ENCODE results near the gene KRT7.
"Not testable (repeated sequence)": the region's sequence is repeated elsewhere in the genome, so short reads cannot be mapped to it uniquely, and the experiment has no call there.

KRT7 gene

DNA sequence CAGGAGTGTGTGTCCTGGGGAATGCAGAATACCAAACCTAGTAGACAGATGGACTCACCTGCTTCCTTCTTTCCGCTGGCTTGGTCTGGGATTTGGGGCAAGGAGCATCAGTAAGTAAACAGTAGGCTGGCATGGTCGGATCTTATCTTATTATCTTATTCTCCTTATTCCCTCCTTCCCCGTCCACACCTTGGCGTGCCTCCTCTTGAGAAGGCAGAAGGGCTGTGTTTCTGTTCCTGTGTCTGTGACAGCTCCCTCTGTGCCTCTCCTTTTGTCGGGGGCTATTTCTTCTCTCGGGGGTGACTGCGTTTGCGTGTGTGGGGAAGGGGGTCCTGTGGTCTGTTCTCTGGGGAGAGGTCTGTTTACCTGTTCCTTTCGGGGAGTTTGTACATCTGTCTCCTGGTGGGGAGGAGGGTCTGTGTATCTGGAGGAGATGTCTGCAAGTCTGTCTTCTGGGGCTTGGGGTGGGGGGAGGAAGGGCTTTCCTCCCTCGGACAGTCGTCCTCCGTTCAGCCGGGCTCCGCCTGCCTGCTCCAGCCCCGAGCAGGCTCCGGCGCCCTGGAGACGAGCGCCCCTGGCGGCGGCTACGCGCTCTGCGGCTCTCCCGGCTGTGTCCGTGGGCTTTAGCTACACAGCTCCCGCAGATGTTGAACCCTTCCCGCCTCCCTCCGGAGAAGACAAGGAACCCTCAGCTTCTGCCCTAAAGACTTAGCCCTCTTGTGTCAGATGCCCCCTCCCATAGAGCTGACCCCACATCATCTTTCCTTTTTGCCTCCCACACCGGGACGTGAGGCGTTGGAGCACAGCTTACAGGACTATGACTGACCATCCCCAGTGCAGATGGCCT, 45.8 kb downstream of the KRT7 start:
- peak; percentile 85 for DNase-seq (ENCODE audit: low read depth, low spot score)

DNA sequence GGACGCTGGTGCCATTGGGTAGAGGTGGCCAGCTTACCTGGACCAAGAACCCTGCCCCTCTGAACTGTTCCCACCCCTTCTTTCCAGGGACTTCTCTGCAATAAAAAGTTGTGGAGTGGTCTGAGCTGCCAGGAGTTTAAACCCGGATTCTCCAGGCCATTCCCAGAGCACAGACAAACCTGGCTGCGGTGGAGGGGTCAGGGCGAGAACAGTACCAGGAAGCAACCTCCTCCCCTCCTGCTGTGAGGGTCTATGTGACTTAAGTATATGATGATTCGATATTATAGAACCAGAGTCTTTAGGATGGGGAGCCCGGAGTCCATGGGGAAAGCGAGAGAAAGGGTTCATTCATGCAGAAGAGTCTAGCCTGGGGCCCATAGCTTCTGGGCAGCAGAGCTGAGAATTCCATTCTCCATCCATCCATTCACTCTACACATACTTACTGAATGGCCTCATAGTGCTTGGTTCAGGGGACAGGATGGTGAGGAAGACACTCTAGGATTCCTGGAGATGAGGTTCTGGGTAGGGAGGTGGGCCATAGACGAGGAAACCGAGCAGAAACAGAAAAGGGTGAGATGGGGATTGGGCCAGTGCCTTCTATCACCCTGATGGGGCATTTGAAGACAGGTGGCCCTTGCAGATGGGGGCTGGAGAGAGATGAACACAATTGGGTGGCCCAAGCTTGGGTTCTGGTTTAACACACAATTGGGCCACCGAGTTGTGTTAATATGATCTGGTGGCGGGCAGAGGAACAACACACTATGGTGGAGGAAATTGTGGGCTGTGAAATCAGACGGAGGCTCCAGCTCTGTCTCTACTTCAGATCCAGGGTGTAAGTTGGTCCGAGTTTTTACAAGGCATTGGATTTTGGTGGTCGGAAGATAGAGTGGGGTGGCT, 46.6 kb downstream of the KRT7 start:
- DNase-seq (ENCODE audit: low read depth, low spot score) = no peak

DNA sequence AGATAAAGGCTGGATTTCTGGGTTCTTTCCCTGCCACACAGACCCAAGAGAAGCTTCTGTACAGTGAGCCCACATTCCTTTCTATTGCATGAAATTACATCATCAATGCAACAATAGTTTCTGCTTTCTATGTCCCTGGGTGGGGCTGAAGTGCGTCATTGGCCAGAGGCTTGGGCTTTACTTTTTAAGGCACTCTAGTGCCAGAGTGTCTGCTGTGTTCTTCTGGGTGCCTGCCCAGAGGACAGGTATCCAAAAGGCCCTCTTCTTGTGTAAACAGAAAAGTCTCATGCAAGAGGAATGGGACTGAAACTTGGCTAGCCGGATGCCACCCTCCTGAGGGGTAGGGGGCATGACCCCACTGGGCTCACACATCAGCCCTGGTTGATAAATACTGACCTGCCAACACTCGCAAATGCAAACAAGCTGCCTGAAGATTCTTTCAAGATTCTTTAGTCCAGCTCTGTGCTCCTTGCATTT, 47.3 kb downstream of the KRT7 start:
- DNase-seq (ENCODE audit: low read depth, low spot score) = no peak

DNA sequence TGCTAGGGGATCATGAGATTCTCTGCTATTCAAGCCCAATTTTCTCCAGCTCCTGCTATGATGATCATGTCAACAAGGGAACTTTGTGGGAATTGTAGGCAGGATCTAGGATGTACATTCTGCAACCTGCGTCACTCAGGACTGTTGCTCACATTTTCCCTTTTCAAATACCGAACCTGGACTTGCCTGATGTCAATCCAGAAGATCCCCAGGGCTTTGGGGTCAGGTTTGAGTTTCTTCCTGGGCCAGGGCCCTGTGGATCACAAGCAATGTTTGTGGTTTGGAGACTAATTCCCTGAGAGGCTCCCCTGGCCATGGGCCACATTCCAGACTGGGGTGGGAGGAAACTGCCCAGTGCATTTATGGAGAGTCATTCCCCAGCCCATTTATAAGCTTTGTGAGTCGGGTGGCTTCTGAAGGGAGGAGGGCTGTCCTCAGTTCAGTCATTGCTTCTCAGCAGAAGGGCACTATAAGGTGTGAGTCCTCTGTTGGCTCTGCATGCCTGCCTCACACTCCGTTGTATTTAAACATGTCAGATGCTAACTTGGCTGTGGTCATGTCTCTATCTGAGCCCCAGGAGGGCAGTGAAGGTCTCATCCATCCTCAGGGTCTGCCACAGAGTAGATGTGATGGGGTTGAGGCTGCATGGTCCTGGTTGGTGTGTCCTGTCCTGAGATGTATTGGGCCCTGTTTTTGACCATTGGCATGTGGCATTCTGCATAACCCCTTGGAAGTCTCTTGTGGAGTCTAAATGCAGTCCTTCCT, 47.9 kb downstream of the KRT7 start:
- DNase-seq (ENCODE audit: low read depth, low spot score) = peak; percentile 36

DNA sequence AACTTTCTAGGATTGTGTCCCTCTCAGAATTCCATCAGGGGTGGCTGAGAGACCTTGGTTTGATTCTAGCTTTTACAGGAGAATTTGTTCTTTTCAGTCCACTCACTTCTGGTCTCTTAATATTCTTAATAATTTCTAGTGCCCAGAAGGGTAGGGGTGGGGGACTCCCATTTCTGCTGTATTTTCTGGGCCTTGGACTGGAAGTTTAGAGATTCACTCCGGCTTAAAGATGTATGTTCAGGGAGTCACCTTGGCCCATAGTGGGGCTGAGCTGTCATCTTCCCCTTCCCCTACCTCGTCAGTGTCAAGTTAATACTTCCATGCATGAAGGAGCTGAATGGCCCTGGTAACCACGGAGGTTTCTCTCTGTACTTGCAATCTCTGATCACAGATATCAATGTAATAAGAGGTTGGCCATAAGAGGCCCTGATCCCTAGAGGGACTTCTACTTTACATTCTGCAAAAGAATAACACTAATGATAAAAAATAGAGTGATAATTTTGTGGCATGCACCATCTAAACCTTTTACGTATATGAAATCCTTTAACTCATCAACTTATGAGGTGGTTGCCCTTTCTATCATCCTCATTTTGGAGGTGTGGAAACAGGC, 51.6 kb downstream of the KRT7 start:
- no peak for DNase-seq (ENCODE audit: low read depth, low spot score)

DNA sequence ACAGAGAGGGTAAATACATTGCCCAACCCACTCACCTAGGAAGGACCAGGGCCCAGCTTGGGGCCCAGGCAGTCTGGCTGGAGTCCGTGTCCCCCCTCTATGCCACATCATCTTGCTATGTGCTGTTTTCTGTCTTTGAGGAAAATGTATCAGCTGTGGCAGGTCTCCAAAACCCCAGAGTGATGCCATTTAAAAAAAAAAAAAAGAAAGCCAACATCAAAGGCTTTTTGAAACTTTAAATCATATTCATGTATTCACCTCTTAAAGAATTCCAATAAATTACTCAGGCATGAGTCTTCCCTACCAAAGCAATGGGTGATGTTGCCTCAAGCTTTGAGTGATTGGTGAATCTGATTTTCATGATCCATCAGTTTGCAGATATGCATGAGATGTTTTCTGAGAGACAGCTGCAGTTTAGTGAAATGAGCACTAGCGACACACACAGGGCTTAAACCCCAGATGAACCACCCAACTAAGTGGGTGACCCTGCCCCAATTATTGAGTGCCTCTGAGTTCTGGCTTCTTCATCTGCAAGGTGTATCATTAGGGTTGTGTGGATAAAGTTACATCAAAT, 52.2 kb downstream of the KRT7 start:
- DNase-seq (ENCODE audit: low read depth, low spot score) = no peak

DNA sequence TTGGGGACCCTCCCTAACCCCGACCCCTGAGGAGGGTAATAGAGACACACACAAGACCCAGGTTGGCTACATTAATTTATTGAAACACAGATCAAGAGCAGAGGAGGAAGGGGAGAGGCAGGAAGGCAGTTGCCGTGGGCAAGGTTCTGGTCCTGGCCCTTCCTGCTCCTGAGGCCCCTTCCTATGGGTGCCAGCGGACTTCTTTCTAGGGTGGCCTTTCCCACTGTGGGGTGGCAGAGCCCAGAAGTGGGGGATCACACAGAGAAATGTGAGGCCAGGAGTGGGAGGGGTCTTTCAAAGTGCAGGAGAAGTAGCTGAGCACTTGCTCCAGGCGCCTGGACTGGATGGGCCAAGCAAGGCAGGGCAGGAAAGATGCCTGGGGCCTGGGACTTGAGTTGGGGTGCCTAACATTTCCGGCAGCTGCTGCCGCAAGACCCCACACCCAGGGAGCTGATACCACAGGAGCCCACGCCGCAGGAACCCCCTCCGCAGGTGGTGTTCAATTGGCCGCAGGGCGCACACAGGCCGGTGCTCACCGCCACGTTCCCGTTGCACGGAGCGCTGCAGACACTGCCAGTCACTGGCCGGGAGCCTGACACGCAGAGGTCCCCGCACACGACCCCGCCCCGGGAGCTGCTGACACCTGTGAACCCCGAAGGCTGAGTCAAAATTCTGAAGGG, 52.9 kb downstream of the KRT7 start:
- DNase-seq (ENCODE audit: low read depth, low spot score) = no peak

DNA sequence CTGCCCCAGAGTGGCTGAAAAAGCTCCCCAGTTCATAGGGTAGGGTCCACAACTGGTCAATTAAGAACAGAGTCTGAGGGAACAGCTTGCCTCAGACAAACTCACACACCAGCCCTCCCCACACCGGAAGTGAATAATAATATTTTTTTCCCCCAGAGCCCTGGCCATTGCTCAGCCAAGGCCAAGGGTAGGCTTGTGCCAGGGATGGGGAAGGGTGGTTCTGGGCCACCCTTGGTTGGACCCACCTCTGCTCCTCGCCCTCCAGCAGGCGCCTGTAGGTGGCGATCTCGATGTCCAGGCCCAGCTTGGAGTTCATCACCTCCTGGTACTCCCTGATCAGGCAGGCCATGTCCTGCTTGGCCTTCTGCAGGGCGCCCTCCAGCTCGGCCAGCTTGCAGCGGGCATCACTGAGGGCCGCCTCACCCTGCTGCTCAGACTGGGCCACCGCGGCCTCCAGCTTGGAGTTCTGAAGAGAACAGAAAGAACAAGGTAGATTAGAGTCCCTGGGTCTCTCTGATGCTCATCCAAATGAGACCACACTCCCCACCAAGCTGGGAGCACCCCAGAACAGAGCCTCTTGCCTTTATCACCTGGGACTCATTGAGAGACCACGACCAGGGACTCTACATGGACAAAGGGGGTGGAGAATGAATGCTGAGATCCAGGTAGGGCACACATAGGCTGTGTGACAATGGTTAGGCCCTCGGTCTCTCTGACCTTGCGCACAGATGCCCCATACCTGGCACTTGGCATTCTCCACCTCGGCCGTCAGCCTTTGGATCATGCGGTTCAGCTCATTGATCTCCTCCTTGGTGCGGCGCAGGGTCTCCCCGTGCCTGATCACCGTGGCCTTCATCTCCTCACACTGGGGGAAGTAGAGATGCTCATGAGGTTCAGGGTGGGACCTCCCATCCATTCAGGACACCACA, 54.1 kb downstream of the KRT7 start:
- DNase-seq (ENCODE audit: low read depth, low spot score) = not testable (repeated sequence)

DNA sequence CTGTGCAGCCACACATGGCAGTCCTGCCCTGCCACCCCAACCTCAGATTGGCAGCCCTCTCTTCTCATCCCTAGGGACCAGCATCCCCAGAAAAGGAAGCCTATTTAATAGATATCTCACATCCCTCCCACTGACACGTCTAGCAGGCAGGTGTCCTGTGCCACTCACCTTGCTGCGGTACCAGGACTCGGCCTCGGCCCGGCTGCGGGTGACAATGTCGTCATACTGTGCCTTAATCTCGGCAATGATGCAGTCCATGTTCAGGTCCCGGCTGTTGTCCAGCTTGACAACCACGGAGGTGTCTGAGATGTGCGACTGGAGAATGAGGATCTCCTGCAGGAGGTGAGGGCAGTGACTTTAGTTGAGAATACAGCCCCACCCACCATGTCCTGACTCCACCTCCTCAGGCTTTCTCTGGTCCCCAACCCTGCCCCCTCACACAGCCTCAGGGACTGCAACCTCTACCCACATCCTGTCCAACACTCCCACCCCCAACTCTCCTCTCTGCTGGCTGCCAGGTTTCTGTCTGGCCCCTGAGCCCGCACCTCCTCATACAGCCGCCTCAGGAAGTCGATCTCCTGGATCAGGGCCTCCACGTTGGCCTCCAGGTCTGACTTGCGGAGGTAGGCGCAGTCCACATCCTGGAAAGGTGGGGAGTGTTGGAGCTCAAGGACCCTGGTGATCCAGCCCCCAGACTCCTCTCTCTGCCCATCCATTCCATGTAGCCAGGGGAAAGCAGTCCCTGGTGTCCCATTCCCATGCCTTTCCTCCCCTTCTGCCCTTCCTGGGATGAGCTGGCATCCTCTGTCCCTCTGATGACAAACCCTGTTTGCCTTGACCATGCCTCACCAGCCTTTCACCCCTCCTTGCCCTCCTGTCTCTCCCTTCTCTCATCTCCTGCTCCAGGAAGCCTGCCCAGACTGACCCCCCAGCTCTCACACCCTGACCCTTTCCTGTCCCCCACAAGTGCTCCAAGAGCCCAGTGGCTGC, 55.1 kb downstream of the KRT7 start:
- not testable (repeated sequence) for DNase-seq (ENCODE audit: low read depth, low spot score)

DNA sequence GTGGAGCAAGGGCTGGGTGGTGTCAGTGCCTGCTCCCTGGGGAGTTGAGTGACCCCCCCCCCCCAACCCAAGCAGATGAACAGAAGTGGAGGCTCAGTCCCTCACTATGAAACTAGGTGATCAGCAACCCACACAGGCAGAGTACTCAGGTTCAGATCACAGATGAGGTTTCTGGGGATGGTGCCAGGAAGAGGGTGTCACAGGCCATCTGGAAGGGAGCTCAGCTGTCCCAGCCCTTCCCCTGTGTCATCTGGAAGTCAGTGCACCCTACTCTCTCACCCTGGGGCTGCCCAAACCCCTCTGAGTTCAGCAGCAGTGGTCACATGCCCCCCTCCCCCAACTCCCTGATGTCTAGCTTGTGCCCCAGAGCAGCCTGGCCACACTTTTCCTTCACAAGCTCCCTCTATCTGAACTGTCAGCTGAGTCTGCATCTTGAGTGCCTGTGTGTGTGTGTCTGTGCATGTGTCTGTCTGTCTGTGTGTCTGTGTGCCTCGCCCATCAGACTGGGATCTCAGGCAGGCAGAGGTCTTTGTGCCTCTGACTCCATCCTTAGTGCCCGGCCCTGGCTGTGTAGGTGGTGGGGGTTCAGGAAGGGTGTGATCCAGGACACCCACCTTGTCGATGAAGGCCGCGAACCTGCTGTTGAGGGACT, 57.6 kb downstream of the KRT7 start:
- not testable (repeated sequence) for DNase-seq (ENCODE audit: low read depth, low spot score)

DNA sequence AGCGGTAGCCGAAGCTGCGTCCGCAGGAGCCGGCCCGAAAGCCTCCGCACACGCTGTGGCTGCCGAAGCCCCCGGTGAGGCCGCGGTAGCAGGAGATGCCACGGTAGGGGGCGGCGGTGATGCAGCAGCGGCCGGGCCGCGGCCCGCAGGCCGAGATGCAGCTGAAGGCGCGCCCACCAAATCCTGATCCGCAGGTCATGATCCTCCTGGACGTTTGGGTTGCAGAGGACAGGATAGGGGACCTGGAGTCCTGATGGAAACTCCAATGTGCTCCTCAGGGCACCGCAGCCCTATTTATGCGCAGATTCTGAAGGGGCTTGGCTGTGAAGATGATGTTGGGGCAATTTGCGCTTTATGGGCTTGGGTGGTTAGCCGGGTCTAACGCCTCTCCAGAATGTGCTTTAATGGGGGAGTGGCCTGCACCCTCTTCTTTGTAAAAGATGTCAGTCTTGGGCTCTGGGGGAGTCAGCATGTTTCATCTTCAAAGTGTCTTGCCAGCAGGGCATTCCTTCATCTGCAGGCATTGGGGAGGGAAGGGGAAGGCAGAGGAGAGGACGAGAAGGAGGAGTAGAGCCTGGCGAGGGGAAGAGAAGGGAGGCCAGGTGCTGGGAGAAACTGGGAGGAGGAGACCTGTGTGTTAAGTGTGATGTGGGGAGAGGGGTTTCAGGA, 58.4 kb downstream of the KRT7 start, which contains the start of gene KRT81:
Gene KRT81, minus strand, starts transcription at position 268 of the 669 bp plus-strand sequence. Its CDS starts 69 bp downstream, at position 199.
- DNase-seq (ENCODE audit: low read depth, low spot score) = no peak

DNA sequence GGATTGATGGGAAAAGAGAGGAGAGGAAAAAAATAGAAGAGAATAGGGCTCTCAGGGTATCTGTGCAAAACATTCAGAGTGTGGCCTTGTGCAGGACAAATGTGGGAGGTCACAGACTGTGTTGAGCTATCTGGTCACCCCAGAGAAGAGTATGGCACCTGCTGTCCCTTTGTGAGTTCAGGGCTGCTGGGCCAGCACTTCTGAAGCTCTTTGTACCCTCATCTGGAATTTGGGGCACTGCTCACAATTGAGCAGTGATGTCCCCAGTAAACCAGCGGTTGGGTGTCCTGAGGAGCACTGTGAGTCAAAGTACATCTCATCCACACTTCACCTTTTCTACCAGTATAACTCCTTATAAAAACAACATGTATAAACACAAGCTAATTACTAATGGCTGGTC, 60.9 kb downstream of the KRT7 start:
- no peak for DNase-seq (ENCODE audit: low read depth, low spot score)

DNA sequence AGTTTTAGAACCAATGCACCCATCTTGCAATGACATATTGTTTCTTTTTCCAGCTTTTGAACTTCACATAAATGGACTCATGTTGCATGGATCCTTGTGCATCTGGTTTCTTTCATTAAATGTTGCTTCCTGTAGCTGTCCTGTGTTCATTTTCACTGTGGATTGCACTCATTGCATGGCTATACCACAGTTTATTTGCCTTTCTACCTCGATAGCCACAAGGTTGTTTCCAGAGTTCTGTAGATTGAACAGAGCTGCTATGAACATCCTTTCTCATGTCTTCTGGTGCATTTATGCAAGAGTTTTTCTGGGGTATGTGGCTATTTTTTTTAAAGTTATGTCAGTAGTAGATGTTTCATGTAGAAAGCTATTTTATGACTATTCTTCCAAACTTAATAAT, 61.8 kb downstream of the KRT7 start:
- no peak for DNase-seq (ENCODE audit: low read depth, low spot score)

DNA sequence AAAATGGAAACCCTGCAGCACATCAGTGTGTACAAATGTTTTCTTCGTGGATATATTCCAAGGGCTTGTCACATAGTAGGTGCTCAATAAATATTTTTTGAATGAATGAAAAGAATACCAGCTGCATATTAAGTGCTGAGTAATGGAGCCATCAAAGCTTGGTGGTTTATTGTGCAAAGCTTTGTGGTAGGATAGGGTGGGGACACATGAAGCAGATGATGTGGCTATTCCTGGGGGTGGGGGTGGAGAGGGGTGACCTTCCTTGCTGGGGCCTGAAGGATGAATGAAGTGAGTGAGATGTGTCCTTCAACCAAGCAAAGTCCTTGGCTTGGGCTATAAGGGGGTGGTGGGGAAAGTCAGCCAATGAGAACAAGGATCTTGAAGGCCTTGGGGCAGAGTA, 62.6 kb downstream of the KRT7 start:
- DNase-seq (ENCODE audit: low read depth, low spot score) = no peak

DNA sequence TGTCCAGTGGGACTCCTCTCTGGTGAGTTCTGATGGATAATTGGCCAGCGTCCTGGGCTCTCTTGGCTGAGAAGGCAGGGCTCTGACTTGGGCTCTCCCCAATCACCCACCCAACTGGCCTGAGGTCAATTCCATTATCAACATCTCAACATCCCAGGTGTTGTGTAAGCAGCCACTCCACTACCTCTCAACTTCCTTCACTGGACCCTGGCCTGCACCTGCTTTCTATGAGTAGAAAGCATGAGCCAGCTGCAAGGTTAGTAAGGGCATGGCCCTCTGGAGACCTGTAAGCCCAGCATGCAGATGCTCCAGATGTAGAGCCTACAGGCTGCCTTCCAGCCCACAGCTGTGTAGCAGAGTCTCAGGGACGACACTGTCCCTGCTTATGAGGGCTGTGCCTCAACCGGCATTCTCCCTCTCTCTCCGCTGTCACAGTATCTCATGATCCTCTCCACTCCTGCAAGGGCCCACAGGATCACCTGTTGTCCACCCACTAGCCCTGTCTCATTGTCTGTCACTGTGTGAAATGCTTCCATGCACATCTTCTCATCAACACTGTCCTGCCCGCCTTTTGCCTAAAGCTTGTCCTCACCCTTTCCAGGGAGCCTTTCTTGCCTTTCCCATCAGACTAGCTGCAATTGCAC, 63.7 kb downstream of the KRT7 start:
- no peak for DNase-seq (ENCODE audit: low read depth, low spot score)
